NCI-H1694 (cell line): ENCODE data around the gene GPATCH3.
"Not testable (repeated sequence)": the region's sequence is repeated elsewhere in the genome, so short reads cannot be mapped to it uniquely, and the experiment has no call there.

Source experiments
- DNase-seq: peaks from one replicate; lab custom pipeline; 2025; lab: John Stamatoyannopoulos, UW

GPATCH3 gene

GRCh38 chr1:26864610-26865480, 35.4 kb downstream of the GPATCH3 start:
- peak; percentile 85 for DNase-seq

- no peak for DNase-seq
Measured at GRCh38 chr1:26863685-26864077, 36.6 kb downstream of the GPATCH3 start.

GRCh38 chr1:26862781-26863684, 37.2 kb downstream of the GPATCH3 start, which contains the start of gene SFN:
Gene SFN (plus strand): TSS chr1:26863149. CDS start chr1:26863213, 64 bp downstream.
- DNase-seq = no peak

GRCh38 chr1:26861889-26862378, 38.3 kb downstream of the GPATCH3 start:
- no peak for DNase-seq

DNA sequence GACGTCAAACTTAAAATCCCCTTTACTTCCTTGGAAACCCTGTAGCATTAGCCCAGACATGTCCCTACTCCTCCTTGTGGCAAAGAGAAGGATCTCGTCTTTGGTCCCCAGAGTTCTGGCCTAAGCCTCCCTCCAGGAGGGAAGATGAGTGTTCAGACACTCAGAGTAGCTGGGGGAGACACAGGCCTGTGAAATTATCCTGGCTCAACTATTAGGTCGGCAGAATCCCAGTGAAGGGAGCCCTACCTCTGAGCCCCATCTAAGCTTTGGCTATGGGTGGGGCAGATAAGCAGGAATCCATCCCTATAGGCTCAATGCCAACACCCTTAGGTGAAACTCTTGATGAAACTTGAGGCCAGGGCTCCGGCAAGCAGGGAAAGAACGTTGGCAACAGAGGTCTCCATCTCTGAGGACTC, 39.0 kb downstream of the GPATCH3 start:
- no peak for DNase-seq

GRCh38 chr1:26858891-26859640, 41.2 kb downstream of the GPATCH3 start:
- no peak for DNase-seq

GRCh38 chr1:26858160-26858559, 42.1 kb downstream of the GPATCH3 start:
- no peak for DNase-seq

- no peak for DNase-seq
Measured at GRCh38 chr1:26857473-26858060, 42.7 kb downstream of the GPATCH3 start.

- no peak for DNase-seq
Measured at GRCh38 chr1:26856604-26857469, 43.4 kb downstream of the GPATCH3 start.

DNA sequence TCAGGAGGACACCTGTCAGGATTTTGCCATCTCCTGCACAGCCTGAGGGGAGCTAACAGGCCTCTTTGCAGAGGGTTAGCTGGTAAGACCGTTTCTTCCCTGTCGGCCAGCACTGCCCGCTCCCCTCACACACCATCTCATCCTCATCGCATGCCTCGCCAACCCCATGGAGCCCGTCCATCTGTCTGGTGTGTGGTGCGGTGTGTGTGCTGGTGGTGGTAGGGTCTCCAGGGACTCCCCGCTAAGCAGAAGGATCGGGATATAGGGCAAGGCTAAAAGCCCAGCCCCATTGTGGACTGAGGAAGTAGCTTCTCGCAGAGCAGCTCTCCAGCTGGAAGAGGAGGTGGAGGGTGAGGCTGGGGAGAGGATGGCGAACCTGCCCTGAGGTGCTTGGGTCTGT, 44.1 kb downstream of the GPATCH3 start:
- no peak for DNase-seq

DNA sequence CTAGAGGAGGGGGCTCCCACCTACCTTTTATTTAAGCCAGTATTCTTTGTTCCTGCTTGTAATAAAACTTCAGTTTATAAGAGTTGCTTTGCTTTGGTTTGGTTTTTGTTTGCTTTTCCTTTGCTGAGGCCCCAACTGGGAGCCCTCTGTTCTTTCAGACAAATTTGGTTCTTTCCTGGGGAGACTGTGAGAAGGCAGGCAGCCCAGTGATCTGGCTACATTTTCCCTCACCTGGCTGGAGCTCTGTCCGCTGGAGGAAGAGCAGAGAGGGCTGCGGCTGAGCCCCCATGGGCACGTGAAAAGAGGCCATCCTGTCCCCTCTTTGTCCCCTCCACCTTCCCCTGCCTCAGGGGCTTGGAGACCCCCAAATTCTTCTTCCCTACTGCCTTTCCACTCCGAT, 44.6 kb downstream of the GPATCH3 start:
- no peak for DNase-seq

- DNase-seq = no peak
Measured at GRCh38 chr1:26854906-26855305, 45.4 kb downstream of the GPATCH3 start.

- DNase-seq = no peak
Measured at GRCh38 chr1:26853600-26853999, 46.7 kb downstream of the GPATCH3 start.

- peak; percentile 64 for DNase-seq
Measured at GRCh38 chr1:26853156-26853555, 47.1 kb downstream of the GPATCH3 start.

GRCh38 chr1:26852701-26853100, 47.6 kb downstream of the GPATCH3 start:
- no peak for DNase-seq

DNA sequence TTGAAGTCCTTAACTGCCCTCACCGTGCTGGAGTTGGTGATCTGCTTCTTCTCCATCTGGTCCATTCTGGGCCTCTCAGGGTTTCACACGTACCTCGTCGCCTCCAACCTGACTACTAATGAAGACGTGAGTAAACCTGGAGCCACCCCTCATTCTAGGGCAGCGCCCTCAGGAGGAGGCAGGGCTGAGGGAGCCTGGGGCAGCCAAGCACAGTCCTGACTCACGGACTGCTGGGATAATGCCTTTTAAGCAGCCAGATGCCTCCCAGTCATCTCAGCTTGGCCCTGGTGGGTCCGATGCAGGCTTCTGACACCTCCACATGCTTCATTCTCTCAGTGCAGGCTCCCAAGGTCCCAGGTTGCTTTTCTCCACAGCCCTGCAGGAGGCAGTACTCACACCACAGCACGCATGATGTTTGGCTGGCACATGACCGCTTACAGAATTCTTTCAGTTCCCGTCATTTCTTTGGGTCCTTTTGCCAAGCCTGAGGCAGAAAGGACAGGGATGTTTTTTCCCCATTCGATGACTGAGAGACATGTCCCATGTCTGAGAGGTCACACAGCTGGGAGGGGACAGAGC, 49.1 kb downstream of the GPATCH3 start:
- DNase-seq = no peak

- no peak for DNase-seq
Measured at GRCh38 chr1:26848941-26849774, 51.1 kb downstream of the GPATCH3 start.

DNA sequence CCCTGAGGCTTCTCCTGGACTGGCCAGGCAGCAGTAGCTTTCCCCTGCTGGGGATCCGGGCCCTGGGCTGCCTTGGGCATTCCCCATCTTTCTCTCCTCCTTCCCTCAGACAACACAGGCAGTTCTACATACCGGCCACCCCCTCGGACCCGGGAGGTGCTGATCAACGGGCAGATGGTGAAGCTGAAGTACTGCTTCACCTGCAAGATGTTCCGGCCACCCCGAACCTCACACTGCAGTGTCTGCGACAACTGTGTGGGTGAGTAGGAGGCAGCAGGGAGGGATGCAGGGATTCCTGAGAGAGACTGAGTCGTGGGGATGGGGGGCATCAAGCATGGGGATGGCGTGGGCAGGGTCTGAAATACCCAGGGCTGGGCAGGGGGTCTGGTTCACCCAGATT, 51.8 kb downstream of the GPATCH3 start:
- DNase-seq = no peak

DNA sequence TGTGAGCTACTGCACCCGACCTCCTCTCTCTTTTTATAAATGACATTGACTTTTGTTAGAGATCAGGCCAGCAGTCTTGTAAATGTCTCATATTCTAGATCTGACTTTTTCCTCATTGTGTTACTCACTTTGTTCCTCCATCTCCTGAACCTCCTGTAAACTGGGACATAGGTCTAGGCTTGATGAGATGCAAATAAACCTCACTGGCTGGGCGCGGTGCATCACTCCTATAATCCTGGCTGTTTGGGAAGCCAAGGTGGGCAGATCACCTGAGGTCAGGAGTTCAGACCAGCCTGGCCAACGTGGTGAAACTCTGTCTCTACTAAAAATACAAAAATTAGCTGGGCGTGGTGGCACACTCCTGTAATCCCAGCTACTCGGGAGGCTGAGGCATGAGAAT, 52.4 kb downstream of the GPATCH3 start:
- DNase-seq = not testable (repeated sequence)
